ENCODE data around the gene PRR14. TPM values are rescaled to one million over a fixed set of nuclear protein-coding genes. Genes with fewer than 3 reads are reported as not detected.

PRR14 gene
- total RNA-seq, 1 donor from 2014 or later = 77.9 TPM

DNA sequence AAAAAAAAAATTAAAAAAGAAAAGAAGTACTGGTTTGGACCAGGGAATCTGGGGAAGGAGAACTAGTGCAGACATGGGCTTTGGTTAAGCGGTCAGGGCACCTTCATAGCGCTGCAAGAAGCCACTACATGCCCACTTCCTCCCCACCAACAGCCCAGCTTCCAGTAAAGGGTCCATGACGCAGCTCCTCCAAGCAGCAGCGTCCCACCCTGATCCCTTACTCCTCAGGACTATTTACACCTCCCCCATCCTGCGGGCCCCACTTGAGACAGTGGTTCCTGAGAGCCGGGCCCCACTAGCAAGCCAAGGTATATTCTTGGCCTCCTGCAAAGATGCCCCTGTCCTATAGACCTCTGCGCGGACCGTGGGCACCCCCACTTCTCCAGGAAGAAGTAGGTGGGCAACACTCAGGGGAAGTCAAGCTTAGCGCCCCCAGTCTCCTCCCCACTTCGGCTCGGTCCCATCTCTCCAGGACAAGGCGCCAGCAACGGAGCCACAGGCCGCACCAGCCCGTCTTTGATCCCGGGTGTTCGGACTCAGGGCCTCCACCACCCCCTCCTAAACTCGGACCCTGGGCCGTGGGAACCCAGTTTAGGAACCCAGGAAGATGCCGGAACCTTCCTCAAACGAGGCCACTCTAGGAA lies 913 bp upstream of the PRR14 start:
- H3K36me3 Mint-ChIP-seq (ENCODE audit: low read depth) = peaks cover 29% of the 10 kb centered on the region
- H3K4me3 Mint-ChIP-seq = peak overlapping the region; percentile 96
- TF ChIP-seq, protein P1, sequence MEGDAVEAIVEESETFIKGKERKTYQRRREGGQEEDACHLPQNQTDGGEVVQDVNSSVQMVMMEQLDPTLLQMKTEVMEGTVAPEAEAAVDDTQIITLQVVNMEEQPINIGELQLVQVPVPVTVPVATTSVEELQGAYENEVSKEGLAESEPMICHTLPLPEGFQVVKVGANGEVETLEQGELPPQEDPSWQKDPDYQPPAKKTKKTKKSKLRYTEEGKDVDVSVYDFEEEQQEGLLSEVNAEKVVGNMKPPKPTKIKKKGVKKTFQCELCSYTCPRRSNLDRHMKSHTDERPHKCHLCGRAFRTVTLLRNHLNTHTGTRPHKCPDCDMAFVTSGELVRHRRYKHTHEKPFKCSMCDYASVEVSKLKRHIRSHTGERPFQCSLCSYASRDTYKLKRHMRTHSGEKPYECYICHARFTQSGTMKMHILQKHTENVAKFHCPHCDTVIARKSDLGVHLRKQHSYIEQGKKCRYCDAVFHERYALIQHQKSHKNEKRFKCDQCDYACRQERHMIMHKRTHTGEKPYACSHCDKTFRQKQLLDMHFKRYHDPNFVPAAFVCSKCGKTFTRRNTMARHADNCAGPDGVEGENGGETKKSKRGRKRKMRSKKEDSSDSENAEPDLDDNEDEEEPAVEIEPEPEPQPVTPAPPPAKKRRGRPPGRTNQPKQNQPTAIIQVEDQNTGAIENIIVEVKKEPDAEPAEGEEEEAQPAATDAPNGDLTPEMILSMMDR (IDR thresholded peaks at IDR 0.05) = no peak
- no peaks in the 10 kb centered on the region for H3K27me3 Mint-ChIP-seq
- DNase-seq = no peak
- H3K9me3 Mint-ChIP-seq = no peaks in the 10 kb centered on the region
- POLR2A ChIA-PET = interaction anchor here (0.5 to 2.9 kb wide), 36 partner anchors 10 to 918 kb away, joined by 3 to 96 read pairs (median 6); partner anchors contain the start of genes ALDOA, ARMC5, DCTPP1 and FBRS
- H3K4me1 Mint-ChIP-seq = peaks cover 24% of the 10 kb centered on the region
- peak; percentile 1 for ATAC-seq (ENCODE audit: low read depth)
- intact Hi-C loops (cut with micrococcal nuclease) = loop anchor here (1.0 to 10.0 kb wide), 15 partner anchors 8 to 585 kb away; partner anchors contain the start of genes ALDOA, CFAP119, DCTPP1 and FBRS
- H3K27ac Mint-ChIP-seq = peak overlapping the region; percentile 95
- CTCF ChIA-PET = interaction anchor here (1.1 to 2.7 kb wide), 8 partner anchors 11 to 267 kb away, joined by 3 to 13 read pairs (median 6); partner anchors contain the start of genes SEPTIN1 and ZNF764

DNA sequence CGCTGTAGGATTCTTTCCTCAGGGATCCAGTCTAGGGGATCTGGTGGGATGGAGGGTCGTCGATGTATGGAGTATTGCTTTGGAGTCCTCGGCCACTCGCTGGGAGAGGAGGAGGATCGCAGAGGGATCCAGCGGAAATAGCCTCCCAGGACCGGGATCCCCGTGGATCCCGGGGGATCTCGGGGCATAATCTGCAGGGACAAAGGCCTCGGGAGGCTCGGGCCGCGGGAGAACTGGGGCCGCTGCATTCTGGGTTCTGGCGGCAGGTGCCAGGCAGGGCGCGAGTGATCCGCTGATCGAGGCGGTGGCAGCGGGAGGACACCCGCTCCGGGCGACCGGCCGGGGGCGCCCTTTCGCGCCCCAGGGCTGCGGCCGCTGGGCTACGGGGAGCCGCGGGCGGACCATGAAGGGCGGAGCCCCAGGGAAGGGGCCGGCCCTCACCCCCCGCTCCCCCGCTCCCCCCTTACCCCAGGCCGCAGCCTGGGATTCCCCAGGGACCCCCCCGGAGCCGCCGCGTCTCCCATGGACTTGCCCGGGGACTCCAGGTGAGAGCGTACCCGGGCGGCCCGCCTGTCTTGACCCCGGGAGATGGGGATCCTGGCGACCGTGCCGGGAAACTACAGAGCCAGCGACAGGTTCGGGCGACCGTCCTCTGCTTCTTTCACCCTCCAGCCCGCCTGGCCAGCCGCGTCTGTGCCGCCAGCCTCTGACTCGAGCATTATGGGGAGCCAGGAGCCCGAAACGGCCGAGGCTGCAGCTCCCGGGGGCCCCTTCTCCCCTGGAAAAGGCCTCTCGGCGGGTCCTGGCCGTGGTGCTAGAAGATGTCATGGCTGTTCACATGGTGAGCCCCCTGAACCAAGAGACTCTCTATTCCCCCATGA lies 604 bp downstream of the PRR14 start:
- peak overlapping the region; percentile 96 for H3K4me3 Mint-ChIP-seq
- peaks cover 25% of the 10 kb centered on the region for H3K4me1 Mint-ChIP-seq
- peak; percentile 65 for ATAC-seq (ENCODE audit: low read depth)

DNA sequence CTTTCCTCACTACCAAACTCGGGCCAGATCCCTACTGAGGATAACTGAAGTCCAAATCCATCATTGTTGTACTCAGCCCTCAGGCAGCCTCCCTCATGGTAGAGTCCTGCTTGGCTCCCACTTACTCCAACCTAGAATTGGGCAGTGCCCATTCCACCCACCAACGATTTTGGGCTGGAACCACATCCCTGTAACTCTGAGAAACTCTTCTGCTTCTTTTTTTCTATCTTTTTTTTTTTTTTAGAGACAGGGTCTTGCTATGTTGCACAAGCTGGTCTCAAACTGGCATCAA lies 1.2 kb downstream of the PRR14 start:
- TF ChIP-seq, protein P1 (IDR thresholded peaks at IDR 0.05) = no peak
- no peak for ATAC-seq (ENCODE audit: low read depth)
- POLR2A ChIA-PET = interaction anchor here (0.6 to 0.8 kb wide), 5 partner anchors 9 to 1006 kb away, joined by 3 to 7 read pairs (median 4); no protein-coding TSS in a partner anchor
- no peak for DNase-seq
- CTCF ChIA-PET = interaction anchor here (2.7 kb wide), 1 partner anchor 8 kb away, joined by 9 read pairs; no protein-coding TSS in a partner anchor
- Mint-ChIP-seq H3K9me3 (no peaks in the 10 kb centered on the region), H3K4me1 (peaks cover 28% of the 10 kb centered on the region), H3K27ac (peak overlapping the region; percentile 77), H3K36me3 (ENCODE audit: low read depth) (peaks cover 48% of the 10 kb centered on the region), H3K27me3 (no peaks in the 10 kb centered on the region), H3K4me3 (peak overlapping the region; percentile 82)
- intact Hi-C loops (cut with micrococcal nuclease) = loop anchor here (5.0 to 10.0 kb wide), 2 partner anchors 160 to 587 kb away; partner anchors contain the start of gene ALDOA

More for the DNA sequence above, 604 bp downstream of the PRR14 start:
- CTCF ChIA-PET = interaction anchor here (1.1 to 2.7 kb wide), 8 partner anchors 9 to 269 kb away, joined by 3 to 13 read pairs (median 6); partner anchors contain the start of genes SEPTIN1 and ZNF764
- POLR2A ChIA-PET = interaction anchor here (0.6 to 2.9 kb wide), 28 partner anchors 8 to 1667 kb away, joined by 3 to 96 read pairs (median 6); partner anchors contain the start of genes ALDOA, ARMC5, FBRS and LAT
- Mint-ChIP-seq H3K9me3 (no peaks in the 10 kb centered on the region), H3K27me3 (no peaks in the 10 kb centered on the region), H3K27ac (peak overlapping the region; percentile 95), H3K36me3 (ENCODE audit: low read depth) (peaks cover 44% of the 10 kb centered on the region)
- DNase-seq = peak; percentile 73
- TF ChIP-seq, protein P1 (IDR thresholded peaks at IDR 0.05) = no peak
- intact Hi-C loops (cut with micrococcal nuclease) = loop anchor here (1.0 to 10.0 kb wide), 7 partner anchors 43 to 587 kb away; partner anchors contain the start of genes ALDOA, PHKG2, ZNF646 and ZNF668

DNA sequence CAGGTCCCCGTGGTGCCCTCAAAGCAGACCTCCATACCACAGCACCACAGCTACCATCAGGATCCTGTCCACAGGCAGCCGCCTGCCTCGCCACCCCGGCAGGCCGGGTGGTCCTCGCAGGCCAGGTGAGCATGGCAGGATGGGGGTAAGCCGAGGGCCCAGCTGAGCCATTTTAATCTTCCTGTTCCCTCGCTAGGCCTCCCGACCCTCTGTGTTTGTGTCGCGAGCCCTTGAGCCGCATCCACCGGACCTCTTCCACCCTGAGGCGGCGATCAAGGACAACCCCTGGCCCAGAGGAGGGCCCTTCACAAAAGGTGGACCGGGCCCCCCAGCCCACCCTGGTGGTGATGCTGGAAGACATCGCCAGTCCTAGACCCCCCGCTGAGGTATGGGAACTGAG lies 2.0 kb downstream of the PRR14 start:
- H3K4me1 Mint-ChIP-seq = peaks cover 35% of the 10 kb centered on the region
- POLR2A ChIA-PET = interaction anchor here (0.7 kb wide), 2 partner anchors 45 to 1007 kb away, joined by 3 to 7 read pairs; no protein-coding TSS in a partner anchor

More for the DNA sequence above, 2.0 kb downstream of the PRR14 start:
- CTCF ChIA-PET = no interaction called here
- no peak for ATAC-seq (ENCODE audit: low read depth)
- TF ChIP-seq, protein P1 (IDR thresholded peaks at IDR 0.05) = no peak
- Mint-ChIP-seq H3K27me3 (no peaks in the 10 kb centered on the region), H3K36me3 (ENCODE audit: low read depth) (peaks cover 48% of the 10 kb centered on the region), H3K9me3 (no peaks in the 10 kb centered on the region), H3K4me3 (peak overlapping the region; percentile 82), H3K27ac (no peak overlapping the region)
- intact Hi-C loops (cut with micrococcal nuclease) = loop anchor here (5.0 to 10.0 kb wide), 2 partner anchors 160 to 588 kb away; partner anchors contain the start of gene ALDOA
- DNase-seq = no peak
